Endothelial cell of umbilical vein (primary cell): Measurements from ENCODE around the gene BRWD1. TPM values are rescaled to one million over a fixed set of nuclear protein-coding genes. Genes with fewer than 3 reads are reported as not detected.

Experiments
- BruUV-seq: library from RNA; stranded (reverse); fragments of 400-500 nt; replicated peaks from 2 replicates; lab custom pipeline; 2021; lab: Mats Ljungman, UMichigan
- CTCF ChIA-PET: fragments of 300-600, 350-600 bp; sonication (Branson Sonifier 250); formaldehyde crosslinking; loops from one replicate; lab custom pipeline; 2021; ENCODE audit warnings: antibody characterized with exemption, inconsistent platforms; lab: Charles Lee
- POLR2A ChIA-PET: fragments of 300-600, 350-600 bp; sonication (Branson Sonifier 250); formaldehyde crosslinking; loops from one replicate; lab custom pipeline; 2021; ENCODE audit warnings: antibody characterized with exemption, inconsistent platforms; lab: Charles Lee
- DNase-seq: peaks from one replicate; pipeline ENCODE4 v3.0.0-alpha.2; 2011; ENCODE audit warnings: low read depth, low spot score
- FAIRE-seq: peaks from 2 replicates; lab custom pipeline; 2011; peaks lifted over from hg19 to GRCh38; lab: Jason Lieb, UNC
- H2AFZ ChIP-seq: 2 replicates; pipeline ENCODE4 v1.6.0; 2012; ENCODE audit warnings: low read depth, low read length, control low read depth, inconsistent platforms
- H3K27ac ChIP-seq: 2 replicates; pipeline ENCODE4 v1.5.1; 2011; ENCODE audit warnings: low read depth, mild to moderate bottlenecking, control low read depth, low read length, moderate library complexity; ENCODE audit not compliant: insufficient read depth
- H3K27me3 ChIP-seq, 2 experiments: 2 replicates each; pipeline versions ENCODE4 v1.6.0 to v1.6.1; 2011; ENCODE audit warnings: low read length in 2 of 2, mixed read lengths in 1 of 2; ENCODE audit not compliant: control insufficient read depth in 2 of 2, insufficient read depth in 2 of 2
- H3K36me3 ChIP-seq, 2 experiments: 2 replicates in 1 of 2; 3 replicates in 1 of 2; pipeline ENCODE4 v1.5.1; 2011; ENCODE audit warnings: low read length in 2 of 2, mild to moderate bottlenecking in 1 of 2, moderate library complexity in 1 of 2; ENCODE audit not compliant: control insufficient read depth in 2 of 2, insufficient read depth in 2 of 2; ENCODE audit errors: extremely low read depth in 1 of 2
- H3K4me1 ChIP-seq: 3 replicates; pipeline ENCODE4 v1.5.1; 2011; ENCODE audit warnings: mild to moderate bottlenecking, low read length; ENCODE audit not compliant: control insufficient read depth, insufficient read depth; ENCODE audit errors: extremely low read depth
- H3K4me2 ChIP-seq: 2 replicates; pipeline ENCODE4 v1.6.1; 2011; ENCODE audit warnings: low read length, control low read depth, mixed read lengths; ENCODE audit not compliant: insufficient read depth
- H3K4me3 ChIP-seq, 3 experiments: fragments of 200-600 bp in 1 of 3; sonication (generic), shearing (Covaris generic) in 1 of 3; replicated peaks in 1 of 3; 2 replicates each; pipeline ENCODE4 v1.5.1; 2011 to 2016; ENCODE audit warnings: control low read depth in 3 of 3, low read length in 3 of 3, mild to moderate bottlenecking in 2 of 3, inconsistent platforms in 1 of 3, low read depth in 1 of 3, moderate library complexity in 1 of 3; ENCODE audit not compliant: insufficient read depth in 1 of 3
- H3K79me2 ChIP-seq: 2 replicates; pipeline ENCODE4 v1.6.0; 2012; ENCODE audit warnings: low read length, inconsistent platforms; ENCODE audit not compliant: control insufficient read depth, insufficient read depth
- H3K9ac ChIP-seq: replicated peaks from 2 replicates; pipeline ENCODE3; 2011; ENCODE audit warnings: low read length, control low read depth; ENCODE audit not compliant: insufficient read depth; ENCODE audit errors: extremely low read depth
- H3K9me1 ChIP-seq: replicated peaks from 3 replicates; pipeline ENCODE4 v1.6.0; 2011; ENCODE audit warnings: mild to moderate bottlenecking, low read length; ENCODE audit not compliant: control insufficient read depth, insufficient read depth; ENCODE audit errors: extremely low read depth
- H3K9me3 ChIP-seq: replicated peaks from 2 replicates; pipeline ENCODE4 v1.5.1; 2012; ENCODE audit warnings: low read length, inconsistent platforms; ENCODE audit not compliant: control insufficient read depth, insufficient read depth
- H4K20me1 ChIP-seq: replicated peaks from 2 replicates; pipeline ENCODE3; 2011; ENCODE audit warnings: mild to moderate bottlenecking, low read length; ENCODE audit not compliant: control insufficient read depth, insufficient read depth; ENCODE audit errors: extremely low read depth
- CTCF ChIP-seq, 2 donors: IDR thresholded peaks; 1 replicate in 1 of 2; 2 replicates in 1 of 2; pipeline ENCODE4 v1.5.1; 2011; ENCODE audit warnings: low read length in 2 of 2, mild to moderate bottlenecking in 2 of 2, moderate library complexity in 2 of 2, control low read depth in 1 of 2, inconsistent platforms in 1 of 2, low read depth in 1 of 2; ENCODE audit not compliant: insufficient read depth in 1 of 2; ENCODE audit errors: extremely low read depth in 1 of 2
- EZH2 ChIP-seq: IDR thresholded peaks from 2 replicates; pipeline ENCODE4 v1.6.1; 2012; ENCODE audit warnings: borderline replicate concordance, low read depth, mild to moderate bottlenecking, moderate library complexity, low read length, inconsistent platforms; ENCODE audit not compliant: severe bottlenecking
- FOS ChIP-seq: IDR thresholded peaks from 2 replicates; pipeline ENCODE4 v1.6.1; 2011; ENCODE audit warnings: mild to moderate bottlenecking, low read length, moderate library complexity, borderline replicate concordance; ENCODE audit not compliant: insufficient read depth
- GATA2 ChIP-seq: IDR thresholded peaks from 2 replicates; pipeline ENCODE4 v1.7.0; 2011; ENCODE audit warnings: low read depth, mild to moderate bottlenecking, moderate library complexity, mixed read lengths, low read length; ENCODE audit not compliant: insufficient read length, insufficient read depth
- JUN ChIP-seq: IDR thresholded peaks from 2 replicates; pipeline ENCODE4 v1.6.1; 2011; ENCODE audit warnings: borderline replicate concordance, low read depth; ENCODE audit not compliant: insufficient read length, insufficient read depth
- MYC ChIP-seq: IDR thresholded peaks from one replicate; pipeline ENCODE4 v1.6.1; 2011; ENCODE audit warnings: mild to moderate bottlenecking, low read depth, low read length
- POLR2A ChIP-seq: IDR thresholded peaks from 2 replicates; pipeline ENCODE4 v1.6.1; 2012; ENCODE audit warnings: low read depth, mild to moderate bottlenecking, control low read depth, low read length
- POLR2AphosphoS5 ChIP-seq: IDR thresholded peaks from 2 replicates; pipeline ENCODE4 v1.6.1; 2012; ENCODE audit warnings: low read depth, mild to moderate bottlenecking, control low read depth, low read length, moderate library complexity; ENCODE audit not compliant: insufficient read depth
- dilution Hi-C: fragments of 300-500 bp; cut with MboI; formaldehyde crosslinking; loops from one replicate; pipeline ENCODE4 v1.15.0; 2019; ENCODE audit warnings: low sequenced_read_pairs; ENCODE audit not compliant: extremely low pct_ligation_motif_present
- intact Hi-C: fragments of 100-400 bp; cut with micrococcal nuclease; formaldehyde crosslinking; loops from one replicate; pipeline ENCODE4 v1.10.0; 2022
- polyA plus RNA-seq, 4 experiments: library from polyadenylated mRNA; depleted of rRNA in 3 of 4; stranded (reverse) in 3 of 4; unstranded in 1 of 4; fragments of >200 nt; gene quantifications; 2 replicates each; pipeline versions ENCODE4 v1.2.1 to v1.2.3, GENCODE V29; 2011 to 2012; ENCODE audit warnings: missing spikeins in 1 of 4
- total RNA-seq: library from RNA; stranded (reverse); gene quantifications from 2 replicates; pipeline ENCODE4 v1.2.3, GENCODE V29; 2021
- TF ChIP-seq, protein P1 (sequence below): IDR thresholded peaks from 2 replicates; pipeline ENCODE4 v1.6.1; 2011; ENCODE audit not compliant: insufficient read depth, insufficient read length

BRWD1 gene
- total and polyA plus RNA-seq, 2 donors (not counting 3 experiments of a cell fraction or from before 2014, with no cell fraction given): 6.1 to 33.2 TPM

DNA sequence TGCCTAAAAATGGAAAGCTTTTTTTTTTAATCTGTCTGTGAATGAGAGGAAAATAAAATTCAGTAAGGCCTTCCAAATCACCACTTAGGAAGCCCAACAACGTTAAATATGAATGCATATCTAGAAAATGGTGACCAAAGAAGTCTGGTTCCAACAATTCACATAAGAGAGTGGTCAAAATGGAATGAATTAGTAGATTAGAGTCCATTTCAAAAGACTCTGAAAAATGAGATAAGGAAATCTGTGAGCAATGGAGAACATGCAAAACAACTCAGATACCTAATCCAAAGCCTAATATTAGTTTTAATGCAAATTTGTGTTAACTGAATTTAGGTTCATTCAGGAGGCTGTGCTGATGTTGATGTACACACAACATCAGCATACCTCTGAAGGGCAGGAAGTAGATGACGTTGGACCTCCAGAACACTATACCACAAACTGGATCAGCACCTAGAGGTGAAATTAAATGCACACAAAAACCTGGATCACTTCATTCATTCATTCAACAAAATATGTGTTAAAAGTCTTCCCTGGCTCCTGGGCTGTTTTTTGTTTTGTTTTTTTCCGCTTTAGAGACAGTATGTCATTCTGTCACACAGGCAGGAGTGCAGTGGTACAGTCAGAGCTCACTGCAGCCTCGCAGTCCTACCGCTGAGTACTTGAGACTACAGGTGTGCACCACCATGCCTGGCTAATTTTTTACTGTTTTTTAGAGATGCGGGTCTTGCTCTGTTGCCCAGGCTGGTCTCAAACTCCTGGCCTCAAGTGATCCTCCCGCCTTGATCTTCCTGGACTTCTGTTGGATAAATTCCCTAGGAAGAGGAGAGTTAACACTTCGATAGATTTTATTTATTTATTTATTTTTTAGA is 4.9 kb upstream of the BRWD1 start:
- no peaks in the 10 kb centered on the region for H4K20me1 ChIP-seq
- no peaks in the 10 kb centered on the region for H3K79me2 ChIP-seq
- no TSS peak for BruUV-seq
- no peak overlapping the region for H3K4me3 ChIP-seq
- dilution Hi-C loops (no loop called here), intact Hi-C loops (no loop called here)
- H3K4me1 ChIP-seq: peaks cover 7% of the 10 kb centered on the region
- no peak overlapping the region for H3K4me2 ChIP-seq
- peaks cover 5 to 10% of the 10 kb centered on the region in 2 experiments for H3K27me3 ChIP-seq
- ChIA-PET POLR2A (interaction anchor here (1.3 kb wide), 1 partner anchor 62 kb away, joined by 3 read pairs; a partner anchor contains a TSS), CTCF (interaction anchor here (0.9 kb wide), 1 partner anchor 11 kb away, joined by 4 read pairs; no protein-coding TSS in a partner anchor)
- no peak for DNase-seq
- H3K27ac ChIP-seq: no peak overlapping the region
- H3K9me3 ChIP-seq: no peaks in the 10 kb centered on the region
- FAIRE-seq: no peak
- TF ChIP-seq JUN: no peak
- TF ChIP-seq, protein P1, sequence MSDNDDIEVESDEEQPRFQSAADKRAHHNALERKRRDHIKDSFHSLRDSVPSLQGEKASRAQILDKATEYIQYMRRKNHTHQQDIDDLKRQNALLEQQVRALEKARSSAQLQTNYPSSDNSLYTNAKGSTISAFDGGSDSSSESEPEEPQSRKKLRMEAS: no peak
- no peak for TF ChIP-seq POLR2A
- TF ChIP-seq FOS: no peak
- no peak for TF ChIP-seq POLR2AphosphoS5
- no peak for TF ChIP-seq CTCF (IDR thresholded peaks at IDR 0.05; ENCODE audit: extremely low read depth in 1 of 2, insufficient read depth in 1 of 2, low read depth in 1 of 2, low read length in 2 of 2)
- TF ChIP-seq MYC: no peak
- TF ChIP-seq GATA2: no peak
- no peak for TF ChIP-seq EZH2
- H3K36me3 ChIP-seq: no peaks in the 10 kb centered on the region
- no peak overlapping the region for H3K9ac ChIP-seq
- H3K9me1 ChIP-seq: no peaks in the 10 kb centered on the region
- H2AFZ ChIP-seq: no peak overlapping the region
